HepG2 (cell line): ENCODE results near the gene AGK. TPM values are rescaled to one million over a fixed set of nuclear protein-coding genes. Genes with fewer than 3 reads are reported as not detected.

Source experiments
- CHD4 ChIP-seq: fragments of 200-600 bp; sonication (generic); IDR thresholded peaks from 2 replicates; pipeline ENCODE4 v1.7.0; 2017; ENCODE audit warnings: mild to moderate bottlenecking, low read length, borderline replicate concordance
- HMG20B ChIP-seq: conservative IDR thresholded peaks from 2 replicates; pipeline ENCODE4 v1.6.1; 2016; ENCODE audit warnings: missing genetic modification reagents, missing compliant biosample characterization
- HNRNPK ChIP-seq: fragments of 200-400 bp; formaldehyde crosslinking; IDR thresholded peaks from 2 replicates; pipeline ENCODE4 v1.6.1; 2018; ENCODE audit warnings: low read length, low read depth, moderate library complexity, mild to moderate bottlenecking; ENCODE audit not compliant: poor library complexity, severe bottlenecking
- IKZF4 ChIP-seq: sonication (generic); formaldehyde crosslinking; IDR thresholded peaks from 2 replicates; pipeline ENCODE4 v1.5.1; 2020; ENCODE audit warnings: borderline replicate concordance, mild to moderate bottlenecking, low read depth, missing genetic modification reagents; ENCODE audit errors: not compliant biosample characterization
- KDM5A ChIP-seq: fragments of 200-600 bp; sonication (generic); IDR thresholded peaks from 2 replicates; pipeline ENCODE4 v1.7.0; 2018; ENCODE audit warnings: antibody characterized with exemption, mild to moderate bottlenecking, low read length, borderline replicate concordance
- MATR3 ChIP-seq: sonication (generic); formaldehyde crosslinking; IDR thresholded peaks from 2 replicates; pipeline ENCODE4 v1.4.0; 2020; ENCODE audit warnings: missing genetic modification reagents
- MBD4 ChIP-seq: IDR thresholded peaks from 2 replicates; pipeline ENCODE4 v1.6.1; 2012; ENCODE audit warnings: low read length, inconsistent platforms, borderline replicate concordance
- MLX ChIP-seq: IDR thresholded peaks from 2 replicates; pipeline ENCODE4 v1.6.1; 2016
- PHF21A ChIP-seq: sonication (generic); formaldehyde crosslinking; IDR thresholded peaks from 2 replicates; pipeline ENCODE4 v1.5.0; 2020; ENCODE audit warnings: mild to moderate bottlenecking, missing genetic modification reagents
- SP140L ChIP-seq: sonication (generic); formaldehyde crosslinking; IDR thresholded peaks from 2 replicates; pipeline ENCODE4 v1.4.0; 2020; ENCODE audit warnings: missing genetic modification reagents, borderline replicate concordance
- ZBTB10 ChIP-seq: sonication (generic); formaldehyde crosslinking; IDR thresholded peaks from 2 replicates; pipeline ENCODE4 v1.4.0; 2020; ENCODE audit warnings: missing genetic modification reagents, borderline replicate concordance
- ZNF138 ChIP-seq: sonication (generic); formaldehyde crosslinking; IDR thresholded peaks from 2 replicates; pipeline ENCODE4 v1.5.0; 2020; ENCODE audit warnings: mild to moderate bottlenecking, low read depth, missing genetic modification reagents
- ZSCAN30 ChIP-seq: sonication (generic); formaldehyde crosslinking; IDR thresholded peaks from 2 replicates; pipeline ENCODE4 v1.5.0; 2020; ENCODE audit warnings: mild to moderate bottlenecking, missing genetic modification reagents
- ZUFSP ChIP-seq: sonication (generic); formaldehyde crosslinking; IDR thresholded peaks from 2 replicates; pipeline ENCODE4 v1.9.0; 2021; ENCODE audit warnings: missing genetic modification reagents, mild to moderate bottlenecking, borderline replicate concordance
- polyA plus RNA-seq, 8 experiments: library from polyadenylated mRNA; depleted of rRNA in 3 of 8; stranded (reverse) in 7 of 8; unstranded in 1 of 8; fragments of >200 nt; fragmentation: Illumina TruSeq in 4 of 8; extraction: Trizol in 4 of 8; gene quantifications; 2 replicates each; pipeline versions ENCODE4 v1.2.1 to v1.2.3, GENCODE V29; 2011 to 2016; ENCODE audit warnings: low read depth in 4 of 8, missing spikeins in 1 of 8, mixed read lengths in 1 of 8; ENCODE audit not compliant: insufficient read depth in 1 of 8
- total RNA-seq, 5 experiments: library from RNA; depleted of rRNA; stranded (reverse); fragments of >200 nt; fragmentation: Illumina TruSeq; extraction: Trizol; gene quantifications; 2 replicates each; pipeline ENCODE4 v1.2.3, GENCODE V29; 2016; ENCODE audit warnings: low read depth in 1 of 5
- TF ChIP-seq, protein P1 (sequence below): sonication (generic); formaldehyde crosslinking; IDR thresholded peaks from 2 replicates; pipeline ENCODE4 v1.4.0; 2020; ENCODE audit warnings: mild to moderate bottlenecking, missing genetic modification reagents
- TF ChIP-seq, protein P2 (sequence below): sonication (generic); formaldehyde crosslinking; IDR thresholded peaks from 2 replicates; pipeline ENCODE4 v1.4.0; 2020; ENCODE audit warnings: missing genetic modification reagents
- TF ChIP-seq, protein P3 (sequence below): sonication (generic); formaldehyde crosslinking; IDR thresholded peaks from 2 replicates; pipeline ENCODE4 v1.4.0; 2020; ENCODE audit warnings: missing genetic modification reagents

AGK gene
- total and polyA plus RNA-seq, 2 of the 13 experiments (the other 11 are each of a cell fraction or from before 2014, with no cell fraction given), result 23.7 to 30.1 TPM

GRCh38 chr7:141551094-141551781, at the start of gene AGK (continued):
- TF ChIP-seq MLX (CRISPR knock-in tag) (peak; percentile 66), ZBTB10 (no peak), IKZF4 (CRISPR knock-in tag) (peak; percentile 57), HNRNPK (no peak), MBD4 (no peak), SP140L (CRISPR knock-in tag) (no peak), MATR3 (CRISPR knock-in tag) (no peak), ZSCAN30 (no peak), CHD4 (no peak), PHF21A (CRISPR knock-in tag) (peak; percentile 82), KDM5A (peak; percentile 85), ZUFSP (CRISPR knock-in tag) (no peak), ZNF138 (no peak), HMG20B (CRISPR knock-in tag) (no peak; the same call in 1 of the 2 replicates)
- TF ChIP-seq, protein P1, sequence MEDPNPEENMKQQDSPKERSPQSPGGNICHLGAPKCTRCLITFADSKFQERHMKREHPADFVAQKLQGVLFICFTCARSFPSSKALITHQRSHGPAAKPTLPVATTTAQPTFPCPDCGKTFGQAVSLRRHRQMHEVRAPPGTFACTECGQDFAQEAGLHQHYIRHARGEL, result no peak
- TF ChIP-seq, protein P2, sequence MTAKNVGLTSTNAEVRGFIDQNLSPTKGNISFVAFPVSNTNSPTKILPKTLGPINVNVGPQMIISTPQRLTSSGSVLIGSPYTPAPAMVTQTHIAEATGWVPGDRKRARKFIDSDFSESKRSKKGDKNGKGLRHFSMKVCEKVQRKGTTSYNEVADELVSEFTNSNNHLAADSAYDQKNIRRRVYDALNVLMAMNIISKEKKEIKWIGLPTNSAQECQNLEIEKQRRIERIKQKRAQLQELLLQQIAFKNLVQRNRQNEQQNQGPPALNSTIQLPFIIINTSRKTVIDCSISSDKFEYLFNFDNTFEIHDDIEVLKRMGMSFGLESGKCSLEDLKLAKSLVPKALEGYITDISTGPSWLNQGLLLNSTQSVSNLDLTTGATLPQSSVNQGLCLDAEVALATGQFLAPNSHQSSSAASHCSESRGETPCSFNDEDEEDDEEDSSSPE (CRISPR knock-in tag), result peak; percentile 87
- TF ChIP-seq, protein P3, sequence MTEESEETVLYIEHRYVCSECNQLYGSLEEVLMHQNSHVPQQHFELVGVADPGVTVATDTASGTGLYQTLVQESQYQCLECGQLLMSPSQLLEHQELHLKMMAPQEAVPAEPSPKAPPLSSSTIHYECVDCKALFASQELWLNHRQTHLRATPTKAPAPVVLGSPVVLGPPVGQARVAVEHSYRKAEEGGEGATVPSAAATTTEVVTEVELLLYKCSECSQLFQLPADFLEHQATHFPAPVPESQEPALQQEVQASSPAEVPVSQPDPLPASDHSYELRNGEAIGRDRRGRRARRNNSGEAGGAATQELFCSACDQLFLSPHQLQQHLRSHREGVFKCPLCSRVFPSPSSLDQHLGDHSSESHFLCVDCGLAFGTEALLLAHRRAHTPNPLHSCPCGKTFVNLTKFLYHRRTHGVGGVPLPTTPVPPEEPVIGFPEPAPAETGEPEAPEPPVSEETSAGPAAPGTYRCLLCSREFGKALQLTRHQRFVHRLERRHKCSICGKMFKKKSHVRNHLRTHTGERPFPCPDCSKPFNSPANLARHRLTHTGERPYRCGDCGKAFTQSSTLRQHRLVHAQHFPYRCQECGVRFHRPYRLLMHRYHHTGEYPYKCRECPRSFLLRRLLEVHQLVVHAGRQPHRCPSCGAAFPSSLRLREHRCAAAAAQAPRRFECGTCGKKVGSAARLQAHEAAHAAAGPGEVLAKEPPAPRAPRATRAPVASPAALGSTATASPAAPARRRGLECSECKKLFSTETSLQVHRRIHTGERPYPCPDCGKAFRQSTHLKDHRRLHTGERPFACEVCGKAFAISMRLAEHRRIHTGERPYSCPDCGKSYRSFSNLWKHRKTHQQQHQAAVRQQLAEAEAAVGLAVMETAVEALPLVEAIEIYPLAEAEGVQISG (CRISPR knock-in tag), result peak; percentile 94
